Calu3 (cell line): ENCODE measurements around the gene TCF7L2. TPM values are rescaled to one million over a fixed set of nuclear protein-coding genes. Genes with fewer than 3 reads are reported as not detected.

Experiments
- BruUV-seq: library from RNA; stranded (reverse); fragments of 400-500 nt; replicated peaks from 2 replicates; lab custom pipeline; 2021; lab: Mats Ljungman, UMichigan
- CTCF ChIA-PET: fragments of 300-600 bp; sonication (Branson Sonifier 250); formaldehyde crosslinking; loops from one replicate; lab custom pipeline; 2022; ENCODE audit warnings: antibody characterized with exemption; lab: Charles Lee
- DNase-seq: peaks from one replicate; pipeline ENCODE4 v3.0.0; 2022
- H3K27ac Mint-ChIP-seq: one replicate; pipeline ENCODE4 v1.8.0; 2022; ENCODE audit warnings: mixed read lengths; ENCODE audit not compliant: unreplicated experiment
- H3K27me3 Mint-ChIP-seq: one replicate; pipeline ENCODE4 v1.8.0; 2022; ENCODE audit warnings: mixed read lengths; ENCODE audit not compliant: unreplicated experiment
- H3K36me3 Mint-ChIP-seq: one replicate; pipeline ENCODE4 v1.8.0; 2022; ENCODE audit warnings: mild to moderate bottlenecking, moderate library complexity, mixed read lengths; ENCODE audit not compliant: insufficient read depth, unreplicated experiment
- H3K4me1 Mint-ChIP-seq: one replicate; pipeline ENCODE4 v1.8.0; 2022; ENCODE audit warnings: mild to moderate bottlenecking, low read depth, mixed read lengths; ENCODE audit not compliant: unreplicated experiment
- H3K4me3 Mint-ChIP-seq: one replicate; pipeline ENCODE4 v1.8.0; 2022; ENCODE audit warnings: mild to moderate bottlenecking, low read depth, moderate library complexity, mixed read lengths; ENCODE audit not compliant: unreplicated experiment
- H3K9me3 Mint-ChIP-seq: one replicate; pipeline ENCODE4 v1.8.0; 2022; ENCODE audit warnings: low read depth, mixed read lengths; ENCODE audit not compliant: unreplicated experiment
- CTCF ChIP-seq: fragments of 200-600 bp; IDR thresholded peaks from one replicate; pipeline ENCODE4 v1.8.0; 2022; ENCODE audit warnings: antibody characterized with exemption; ENCODE audit not compliant: unreplicated experiment
- intact Hi-C: fragments of 100-400 bp; cut with micrococcal nuclease; formaldehyde crosslinking; loops from one replicate; pipeline ENCODE4 v1.10.0; 2022; ENCODE audit not compliant: unreplicated experiment
- total RNA-seq: library from RNA; stranded (reverse); gene quantifications from 2 replicates; pipeline ENCODE4 v1.2.3, GENCODE V29; 2022

TCF7L2 gene
- total RNA-seq, 1 experiment from 2014 or later: 36.6 TPM

- Mint-ChIP-seq H3K27ac (no peak overlapping the region), H3K36me3 (peaks cover 19% of the 10 kb centered on the region), H3K9me3 (no peaks in the 10 kb centered on the region), H3K4me1 (peaks cover 35% of the 10 kb centered on the region), H3K4me3 (no peak overlapping the region), H3K27me3 (no peaks in the 10 kb centered on the region)
- CTCF ChIA-PET: interaction anchor here (0.6 kb wide), 1 partner anchor 26 kb away, joined by 7 read pairs; no protein-coding TSS in a partner anchor
- TF ChIP-seq CTCF: no peak
- intact Hi-C loops: no loop called here
- no peak for DNase-seq
- no TSS peak for BruUV-seq
Observed at GRCh38 chr10:113015201-113015600, 65.2 kb downstream of the TCF7L2 start.

GRCh38 chr10:113017376-113017775 lies 67.3 kb downstream of the TCF7L2 start:
- no peaks in the 10 kb centered on the region for H3K27me3 Mint-ChIP-seq
- peaks cover 19% of the 10 kb centered on the region for H3K36me3 Mint-ChIP-seq
- peaks cover 32% of the 10 kb centered on the region for H3K4me1 Mint-ChIP-seq
- H3K4me3 Mint-ChIP-seq: no peak overlapping the region
- peak overlapping the region; percentile 15 for H3K27ac Mint-ChIP-seq
- intact Hi-C loops: no loop called here
- DNase-seq: no peak
- no peaks in the 10 kb centered on the region for H3K9me3 Mint-ChIP-seq
- no TSS peak for BruUV-seq
- CTCF ChIA-PET: no interaction called here
- no peak for TF ChIP-seq CTCF

GRCh38 chr10:113018034-113018433 lies 68.0 kb downstream of the TCF7L2 start:
- H3K9me3 Mint-ChIP-seq: no peaks in the 10 kb centered on the region
- intact Hi-C loops: no loop called here
- H3K27ac Mint-ChIP-seq: peak overlapping the region; percentile 15
- H3K4me3 Mint-ChIP-seq: no peak overlapping the region
- H3K36me3 Mint-ChIP-seq: peaks cover 18% of the 10 kb centered on the region
- H3K4me1 Mint-ChIP-seq: peaks cover 29% of the 10 kb centered on the region
- no peaks in the 10 kb centered on the region for H3K27me3 Mint-ChIP-seq
- no TSS peak for BruUV-seq
- CTCF ChIA-PET: no interaction called here
- no peak for DNase-seq
- no peak for TF ChIP-seq CTCF

GRCh38 chr10:113019096-113019495 lies 69.0 kb downstream of the TCF7L2 start:
- CTCF ChIA-PET: interaction anchor here (0.7 kb wide), 1 partner anchor 52 kb away, joined by 3 read pairs; no protein-coding TSS in a partner anchor
- TF ChIP-seq CTCF: no peak
- Mint-ChIP-seq H3K27ac (peak overlapping the region; percentile 64), H3K36me3 (peaks cover 14% of the 10 kb centered on the region), H3K27me3 (no peaks in the 10 kb centered on the region), H3K4me1 (peaks cover 29% of the 10 kb centered on the region), H3K9me3 (no peaks in the 10 kb centered on the region), H3K4me3 (peak overlapping the region; percentile 47)
- no TSS peak for BruUV-seq
- intact Hi-C loops: no loop called here
- no peak for DNase-seq
